IMR-90 (cell line): Measurements from ENCODE around the gene DOK6. TPM values are rescaled to one million over a fixed set of nuclear protein-coding genes. Genes with fewer than 3 reads are reported as not detected.

Experiments used
- ATAC-seq: fragments of 200-7000 bp; cut with Tn5 transposase; 2 replicates; pipeline ENCODE4 v1.9.1; 2020; ENCODE audit warnings: low read depth, mild to moderate bottlenecking, moderate library complexity
- BruUV-seq: library from RNA; stranded (reverse); fragments of 400-500 nt; replicated peaks from 2 replicates; lab custom pipeline; 2021; lab: Mats Ljungman, UMichigan
- CTCF ChIA-PET: fragments of 300-600 bp; formaldehyde crosslinking; extraction: SDS; loops from one replicate; lab custom pipeline; 2021; ENCODE audit warnings: antibody characterized with exemption; lab: Yijun Ruan, JAX
- POLR2A ChIA-PET: fragments of 300-600 bp; sonication (Branson Sonifier 250); formaldehyde crosslinking; loops from one replicate; lab custom pipeline; 2022; ENCODE audit warnings: antibody characterized with exemption; ENCODE audit not compliant: unreplicated experiment; lab: Charles Lee
- DNase-seq: peaks from one replicate; pipeline ENCODE4 v3.0.0; 2013
- H2AFZ ChIP-seq: replicated peaks from 2 replicates; pipeline ENCODE3; 2013; ENCODE audit warnings: low read length, mild to moderate bottlenecking; ENCODE audit not compliant: poor library complexity
- H2AK5ac ChIP-seq: 2 replicates; pipeline ENCODE4 v1.6.1; 2013; ENCODE audit warnings: low read depth, low read length, inconsistent platforms
- H2AK9ac ChIP-seq: replicated peaks from 2 replicates; pipeline ENCODE3; 2013; ENCODE audit warnings: mild to moderate bottlenecking, low read depth, low read length, moderate library complexity; ENCODE audit not compliant: poor library complexity
- H2BK120ac ChIP-seq: 2 replicates; pipeline ENCODE4 v1.6.1; 2013; ENCODE audit warnings: low read depth, low read length, inconsistent platforms
- H2BK15ac ChIP-seq: 3 replicates; pipeline ENCODE4 v1.6.1; 2013; ENCODE audit warnings: low read depth, low read length, inconsistent platforms
- H2BK20ac ChIP-seq: 2 replicates; pipeline ENCODE4 v1.6.1; 2013; ENCODE audit warnings: low read depth, mild to moderate bottlenecking, inconsistent platforms, low read length, moderate library complexity
- H2BK5ac ChIP-seq: 2 replicates; pipeline ENCODE4 v1.6.1; 2013; ENCODE audit warnings: mild to moderate bottlenecking, low read depth, low read length, inconsistent platforms; ENCODE audit not compliant: poor library complexity, severe bottlenecking
- H3K14ac ChIP-seq: replicated peaks from 2 replicates; pipeline ENCODE4 v1.6.1; 2013; ENCODE audit warnings: low read depth, low read length, inconsistent platforms
- H3K18ac ChIP-seq: 2 replicates; pipeline ENCODE4 v1.6.1; 2013; ENCODE audit warnings: low read depth, low read length, control low read depth
- H3K23ac ChIP-seq: 2 replicates; pipeline ENCODE4 v1.6.1; 2013; ENCODE audit warnings: low read depth, low read length, inconsistent platforms
- H3K27ac ChIP-seq: 2 replicates; pipeline ENCODE4 v1.5.1; 2013; ENCODE audit warnings: mild to moderate bottlenecking, control low read depth, low read length; ENCODE audit not compliant: insufficient read depth
- H3K27me3 ChIP-seq: 2 replicates; pipeline ENCODE4 v1.6.1; 2013; ENCODE audit warnings: low read length; ENCODE audit not compliant: control insufficient read depth, insufficient read depth
- H3K36me3 ChIP-seq: 2 replicates; pipeline ENCODE4 v1.6.1; 2013; ENCODE audit warnings: low read length, mixed read lengths; ENCODE audit not compliant: control insufficient read depth, insufficient read depth
- H3K4ac ChIP-seq: 2 replicates; pipeline ENCODE4 v1.6.1; 2013; ENCODE audit warnings: low read depth, low read length, inconsistent platforms
- H3K4me1 ChIP-seq: 2 replicates; pipeline ENCODE4 v1.6.1; 2013; ENCODE audit warnings: low read length, mixed read lengths; ENCODE audit not compliant: control insufficient read depth, insufficient read depth
- H3K4me2 ChIP-seq: 2 replicates; pipeline ENCODE4 v1.6.1; 2013; ENCODE audit warnings: low read depth, mild to moderate bottlenecking, control low read depth, low read length, moderate library complexity
- H3K4me3 ChIP-seq: 2 replicates; pipeline ENCODE4 v1.5.1; 2013; ENCODE audit warnings: low read depth, mild to moderate bottlenecking, control low read depth, low read length, moderate library complexity; ENCODE audit not compliant: insufficient read depth
- H3K56ac ChIP-seq: 2 replicates; pipeline ENCODE4 v1.6.1; 2013; ENCODE audit warnings: low read length, inconsistent platforms; ENCODE audit not compliant: insufficient read depth; ENCODE audit errors: extremely low read depth
- H3K79me1 ChIP-seq, 2 experiments: 2 replicates each; pipeline ENCODE4 v1.6.1; 2013; ENCODE audit warnings: low read length in 2 of 2, inconsistent platforms in 1 of 2, low read depth in 1 of 2
- H3K9ac ChIP-seq: 2 replicates; pipeline ENCODE4 v1.6.1; 2013; ENCODE audit warnings: low read depth, low read length, control low read depth
- H3K9me1 ChIP-seq: 2 replicates; pipeline ENCODE4 v1.6.1; 2013; ENCODE audit warnings: low read length, inconsistent platforms; ENCODE audit not compliant: insufficient read depth
- H3K9me3 ChIP-seq: 2 replicates; pipeline ENCODE4 v1.6.1; 2013; ENCODE audit warnings: low read length; ENCODE audit not compliant: control insufficient read depth, insufficient read depth
- H4K20me1 ChIP-seq: 2 replicates; pipeline ENCODE4 v1.6.1; 2013; ENCODE audit warnings: low read length, inconsistent platforms; ENCODE audit not compliant: insufficient read depth
- H4K5ac ChIP-seq: 2 replicates; pipeline ENCODE4 v1.6.1; 2013; ENCODE audit warnings: mild to moderate bottlenecking, low read depth, low read length, control low read depth
- H4K8ac ChIP-seq, 2 experiments: 2 replicates each; pipeline ENCODE4 v1.6.1; 2013; ENCODE audit warnings: low read depth in 2 of 2, low read length in 2 of 2, control low read depth in 1 of 2, inconsistent platforms in 1 of 2
- H4K91ac ChIP-seq: 2 replicates; pipeline ENCODE4 v1.6.1; 2013; ENCODE audit warnings: low read depth, low read length, inconsistent platforms; ENCODE audit not compliant: insufficient read depth
- BHLHE40 ChIP-seq: fragments of 150-350 bp; IDR thresholded peaks from 2 replicates; pipeline ENCODE4 v1.6.1; 2016; ENCODE audit warnings: mild to moderate bottlenecking, low read depth, low read length
- CEBPB ChIP-seq: IDR thresholded peaks from 2 replicates; pipeline ENCODE4 v1.6.1; 2012; ENCODE audit warnings: low read depth, low read length, improper control_type of control experiment
- CHD1 ChIP-seq: IDR thresholded peaks from 2 replicates; pipeline ENCODE4 v1.6.1; 2012; ENCODE audit warnings: low read depth, low read length, improper control_type of control experiment
- CTCF ChIP-seq: conservative IDR thresholded peaks from 2 replicates; pipeline ENCODE4 v1.5.1; 2012; ENCODE audit warnings: mild to moderate bottlenecking, low read depth, low read length, improper control_type of control experiment
- USF2 ChIP-seq: fragments of 150-350 bp; IDR thresholded peaks from 2 replicates; pipeline ENCODE4 v1.6.1; 2017; ENCODE audit warnings: mild to moderate bottlenecking, antibody characterized with exemption, low read length, low read depth
- WGBS, 2 experiments: methylation state at CpG; one replicate each; pipeline versions ENCODE4 v1.1.5 to v1.1.7; 2013; ENCODE audit warnings: missing lambda C conversion rate in 2 of 2; ENCODE audit not compliant: insufficient read length in 1 of 2; ENCODE audit errors: extremely low coverage in 2 of 2; 5-methylcytosine and 5-hydroxymethylcytosine counted together
- dilution Hi-C: fragments of 300-500 bp; cut with HindIII; formaldehyde crosslinking; loops from one replicate; pipeline ENCODE4 v1.14.3; 2018; ENCODE audit warnings: low sequenced_read_pairs; ENCODE audit not compliant: unreplicated experiment
- in situ Hi-C: fragments of 300-500 bp; cut with MboI; formaldehyde crosslinking; loops from 3 replicates; pipeline ENCODE4 v1.14.3; 2019; ENCODE audit warnings: low sequenced_read_pairs, inconsistent platforms, mixed read lengths
- intact Hi-C: fragments of 100-400 bp; cut with micrococcal nuclease; formaldehyde crosslinking; loops from 2 replicates; pipeline ENCODE4 v1.10.0; 2022
- polyA plus RNA-seq, 3 experiments: library from polyadenylated mRNA; depleted of rRNA; stranded (reverse); fragments of >200 nt; gene quantifications; 2 replicates each; pipeline ENCODE4 v1.2.3, GENCODE V29; 2012; ENCODE audit warnings: low replicate concordance in 1 of 3
- total RNA-seq: library from RNA; depleted of rRNA; stranded (reverse); fragments of >200 nt; gene quantifications from 2 replicates; pipeline ENCODE4 v1.2.3, GENCODE V29; 2012

Gene DOK6
- total and polyA plus RNA-seq, 2 of the 4 experiments (the other 2 are of a cell fraction), result 1.9 to 2.7 TPM

GRCh38 chr18:69480460-69480859 lies 79.8 kb downstream of the DOK6 start:
- Histone ChIP-seq H3K14ac (no peak overlapping the region), H3K4me2 (no peak overlapping the region), H3K23ac (no peak overlapping the region), H2AFZ (no peak overlapping the region), H4K91ac (no peak overlapping the region), H3K9me3 (no peaks in the 10 kb centered on the region), H2BK15ac (no peak overlapping the region), H2AK5ac (no peak overlapping the region), H3K18ac (no peak overlapping the region), H3K4me1 (no peaks in the 10 kb centered on the region), H3K9ac (no peak overlapping the region), H3K4ac (no peak overlapping the region), H4K8ac (no peak overlapping the region), H2BK5ac (no peak overlapping the region), H3K27me3 (no peaks in the 10 kb centered on the region), H3K56ac (no peak overlapping the region), H4K20me1 (no peaks in the 10 kb centered on the region), H2BK20ac (no peak overlapping the region), H3K36me3 (no peaks in the 10 kb centered on the region), H3K4me3 (no peak overlapping the region), H3K79me1 (no peaks in the 10 kb centered on the region), H2AK9ac (no peak overlapping the region), H3K27ac (no peak overlapping the region), H2BK120ac (no peak overlapping the region), H4K5ac (no peak overlapping the region), H3K9me1 (no peaks in the 10 kb centered on the region)
- CTCF ChIA-PET, result no interaction called here
- POLR2A ChIA-PET, result interaction anchor here (0.5 kb wide), 1 partner anchor 133 kb away, joined by 4 read pairs; no protein-coding TSS in a partner anchor
- TF ChIP-seq BHLHE40, result no peak
- TF ChIP-seq CTCF, result no peak
- TF ChIP-seq CEBPB, result 0 out of 2 replicates have a peak, but pooled peaks have one; percentile 33
- no peak for TF ChIP-seq CHD1
- TF ChIP-seq USF2, result no peak
- ATAC-seq (no peak), DNase-seq (no peak)
- 94% methylated on average over 3 of the region's 5 CpGs; no CpG with 5 or more reads in 1 of the 2 experiments for WGBS, 2 experiments
- in situ Hi-C loops, result no loop called here
- dilution Hi-C loops, result no loop called here
- no TSS peak for BruUV-seq
- intact Hi-C loops, result loop anchor here (10.0 kb wide), 1 partner anchor 636 kb away; no protein-coding TSS in a partner anchor
